Measurements from ENCODE around the gene CNTNAP5.

DNA sequence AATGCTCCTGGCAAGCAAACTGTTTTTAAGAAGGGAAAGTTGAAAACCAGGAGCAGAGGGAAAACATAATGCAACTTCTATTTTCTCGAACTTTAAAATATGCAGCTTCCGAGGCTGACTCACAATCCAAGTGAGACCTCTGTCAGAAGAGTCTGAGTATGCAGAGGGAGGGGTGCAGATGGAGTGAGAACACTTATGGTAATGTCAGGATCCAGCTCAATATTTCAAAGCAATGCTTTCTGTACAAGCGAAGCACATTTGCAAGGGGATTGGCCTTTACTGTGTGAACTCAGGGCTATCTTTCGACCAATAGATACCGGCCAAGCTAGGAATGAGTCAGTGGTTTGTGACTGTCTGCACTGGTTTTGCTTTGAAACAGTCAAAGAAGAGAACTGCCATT, 242.7 kb downstream of the CNTNAP5 start:
- TF ChIP-seq ZBTB20 (CRISPR knock-in tag; IDR thresholded peaks at IDR 0.05; ENCODE audit: borderline replicate concordance, low read depth) = no peak
- TF ChIP-seq MTF2 (CRISPR knock-in tag; IDR thresholded peaks at IDR 0.05; ENCODE audit: borderline replicate concordance) = no peak
- no peak for TF ChIP-seq EP300 (IDR thresholded peaks at IDR 0.05; ENCODE audit: low read depth in 2 of 2, low read length in 2 of 2)
- TF ChIP-seq EP300 (CRISPR knock-in tag; IDR thresholded peaks at IDR 0.05; ENCODE audit: borderline replicate concordance) = no peak
- TF ChIP-seq SALL2 (CRISPR knock-in tag; IDR thresholded peaks at IDR 0.05) = no peak
- no peak for TF ChIP-seq ZNF598 (CRISPR knock-in tag; IDR thresholded peaks at IDR 0.05; ENCODE audit: borderline replicate concordance)
- TF ChIP-seq KLF6 (CRISPR knock-in tag; IDR thresholded peaks at IDR 0.05) = no peak
